DMS114 treated with DMSO at 0.1 percent for 48 hours (cell line): Measurements from ENCODE around the gene CDC42BPG.

Experiments
- DNase-seq: peaks from one replicate; lab custom pipeline; 2025; ENCODE audit not compliant: unreplicated experiment; lab: John Stamatoyannopoulos, UW

The CDC42BPG gene

GRCh38 chr11:64790205-64791095 lies 54.0 kb downstream of the CDC42BPG start:
- DNase-seq: no peak

GRCh38 chr11:64789331-64790204 lies 54.9 kb downstream of the CDC42BPG start:
- no peak for DNase-seq

GRCh38 chr11:64788321-64789215 lies 55.9 kb downstream of the CDC42BPG start:
- DNase-seq: no peak

GRCh38 chr11:64787526-64788320 lies 56.7 kb downstream of the CDC42BPG start:
- no peak for DNase-seq

- no peak for DNase-seq
Measured at GRCh38 chr11:64786308-64786707, 58.1 kb downstream of the CDC42BPG start.

GRCh38 chr11:64784813-64785581 lies 59.5 kb downstream of the CDC42BPG start:
- DNase-seq: no peak

- peak; percentile 100 for DNase-seq
Measured at GRCh38 chr11:64778473-64779298, 65.8 kb downstream of the CDC42BPG start, which contains the start of gene SF1. Gene SF1, minus strand, starts transcription at chr11:64778542. Its CDS starts 150 bp downstream, at chr11:64778392.

GRCh38 chr11:64778223-64778472 lies 66.3 kb downstream of the CDC42BPG start:
- no peak for DNase-seq

GRCh38 chr11:64777449-64778222 lies 66.8 kb downstream of the CDC42BPG start:
- DNase-seq: peak; percentile 50

- DNase-seq: no peak
Measured at GRCh38 chr11:64776875-64777274, 67.6 kb downstream of the CDC42BPG start.

GRCh38 chr11:64776425-64776824 lies 68.0 kb downstream of the CDC42BPG start:
- DNase-seq: no peak

- no peak for DNase-seq
Measured at GRCh38 chr11:64774144-64774543, 70.3 kb downstream of the CDC42BPG start.
